Measurements from ENCODE around the gene ADAMTS6. TPM values are rescaled to one million over a fixed set of nuclear protein-coding genes. Genes with fewer than 3 reads are reported as not detected.
"Not testable (repeated sequence)": the region's sequence is repeated elsewhere in the genome, so short reads cannot be mapped to it uniquely, and the experiment has no call there.

ADAMTS6 gene
- total RNA-seq, 4 donors from 2014 or later = 0.80 to 13.2 (median 2.2) TPM

DNA sequence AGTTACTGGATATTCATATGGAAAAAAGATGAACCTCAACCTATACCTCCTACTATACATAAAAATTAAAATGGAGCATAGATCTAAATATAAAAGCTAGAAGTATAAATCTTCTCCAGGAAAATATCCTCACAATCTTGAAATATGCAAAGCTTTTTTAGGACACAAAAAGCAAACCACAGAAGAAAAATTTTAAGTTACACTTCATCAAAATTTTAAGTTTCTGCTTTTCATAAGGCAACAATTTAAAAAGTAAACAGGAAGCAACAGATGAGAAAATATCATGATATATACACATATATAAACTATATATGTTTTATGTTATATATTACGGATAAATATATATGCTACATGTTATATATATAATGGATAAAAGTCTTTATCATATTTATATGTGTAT is 157.5 kb downstream of the ADAMTS6 start:
- no peak for DNase-seq
- no peak for TF ChIP-seq POLR2A (IDR thresholded peaks at IDR 0.05)
- TF ChIP-seq, protein P1, sequence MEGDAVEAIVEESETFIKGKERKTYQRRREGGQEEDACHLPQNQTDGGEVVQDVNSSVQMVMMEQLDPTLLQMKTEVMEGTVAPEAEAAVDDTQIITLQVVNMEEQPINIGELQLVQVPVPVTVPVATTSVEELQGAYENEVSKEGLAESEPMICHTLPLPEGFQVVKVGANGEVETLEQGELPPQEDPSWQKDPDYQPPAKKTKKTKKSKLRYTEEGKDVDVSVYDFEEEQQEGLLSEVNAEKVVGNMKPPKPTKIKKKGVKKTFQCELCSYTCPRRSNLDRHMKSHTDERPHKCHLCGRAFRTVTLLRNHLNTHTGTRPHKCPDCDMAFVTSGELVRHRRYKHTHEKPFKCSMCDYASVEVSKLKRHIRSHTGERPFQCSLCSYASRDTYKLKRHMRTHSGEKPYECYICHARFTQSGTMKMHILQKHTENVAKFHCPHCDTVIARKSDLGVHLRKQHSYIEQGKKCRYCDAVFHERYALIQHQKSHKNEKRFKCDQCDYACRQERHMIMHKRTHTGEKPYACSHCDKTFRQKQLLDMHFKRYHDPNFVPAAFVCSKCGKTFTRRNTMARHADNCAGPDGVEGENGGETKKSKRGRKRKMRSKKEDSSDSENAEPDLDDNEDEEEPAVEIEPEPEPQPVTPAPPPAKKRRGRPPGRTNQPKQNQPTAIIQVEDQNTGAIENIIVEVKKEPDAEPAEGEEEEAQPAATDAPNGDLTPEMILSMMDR (IDR thresholded peaks at IDR 0.05) = no peak
- Histone ChIP-seq H3K27me3 (no peaks in the 10 kb centered on the region), H3K4me3 (no peak overlapping the region), H3K4me1 (no peaks in the 10 kb centered on the region), H3K36me3 (no peaks in the 10 kb centered on the region), H3K27ac (no peak overlapping the region), H3K9me3 (no peaks in the 10 kb centered on the region)

DNA sequence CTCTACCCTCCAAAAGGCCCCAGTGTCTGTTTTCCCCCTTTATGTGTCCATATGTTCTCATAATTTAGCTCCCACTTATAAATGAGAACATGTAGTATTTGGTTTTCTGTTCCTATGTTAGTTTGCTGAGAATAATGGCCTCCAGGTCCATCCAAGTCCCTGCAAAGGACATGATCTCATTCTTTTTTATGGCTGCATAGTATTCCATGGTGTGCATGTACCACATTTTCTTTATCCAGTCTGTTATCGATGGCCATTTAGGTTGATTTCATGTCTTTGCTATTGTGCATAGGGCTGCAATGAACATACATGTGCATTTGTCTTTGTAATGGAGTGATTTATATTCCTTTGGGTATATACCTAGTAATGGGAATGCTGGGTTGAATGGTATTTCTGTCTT is 161.0 kb downstream of the ADAMTS6 start:
- not testable (repeated sequence) for H3K36me3 ChIP-seq

DNA sequence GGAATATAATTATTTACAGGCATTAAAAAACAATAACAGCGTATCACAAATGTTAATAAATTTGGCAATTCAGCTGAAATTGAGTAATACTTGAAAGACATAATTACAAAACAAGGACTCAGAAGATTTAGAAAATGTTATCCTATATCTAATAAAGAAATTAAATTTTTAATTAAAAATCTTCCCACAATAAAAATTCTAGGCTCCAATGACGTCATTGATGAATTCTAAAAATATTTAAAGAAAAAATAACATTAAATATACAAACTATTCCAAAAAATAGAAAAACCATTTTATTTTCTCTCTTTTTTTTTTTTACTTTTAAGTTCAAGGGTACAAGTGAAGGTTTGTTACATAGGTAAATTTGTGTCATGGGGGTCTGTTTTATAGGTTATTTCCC is 161.5 kb downstream of the ADAMTS6 start:
- Histone ChIP-seq H3K4me3 (no peak overlapping the region), H3K4me1 (no peaks in the 10 kb centered on the region), H3K9me3 (no peaks in the 10 kb centered on the region), H3K36me3 (no peaks in the 10 kb centered on the region), H3K27me3 (no peaks in the 10 kb centered on the region), H3K27ac (no peak overlapping the region)
- no peak for DNase-seq
- TF ChIP-seq, protein P1 (IDR thresholded peaks at IDR 0.05) = no peak
- no peak for TF ChIP-seq POLR2A (IDR thresholded peaks at IDR 0.05)

More for the DNA sequence above, 161.0 kb downstream of the ADAMTS6 start:
- not testable (repeated sequence) for DNase-seq, H3K9me3 ChIP-seq, H3K4me3 ChIP-seq, H3K4me1 ChIP-seq, H3K27ac ChIP-seq, H3K27me3 ChIP-seq

DNA sequence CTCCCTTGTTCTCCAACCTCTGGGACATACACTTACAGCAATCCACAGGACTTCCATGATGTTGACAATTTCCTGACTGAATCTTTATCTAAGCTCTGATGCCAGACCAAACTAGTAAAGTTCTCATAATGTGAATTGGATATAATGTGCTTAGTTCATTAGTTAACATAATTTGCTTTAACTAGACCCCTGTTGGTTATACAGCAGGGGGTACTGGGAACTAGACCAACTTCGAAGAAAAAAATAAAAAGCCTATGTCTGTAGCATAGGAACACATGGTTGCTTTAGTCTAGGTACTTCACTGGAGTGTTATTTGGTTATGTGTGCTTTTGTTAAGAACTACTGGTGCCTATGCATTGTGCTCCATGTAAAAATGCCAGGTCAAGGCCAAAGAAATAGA is 173.8 kb downstream of the ADAMTS6 start:
- Histone ChIP-seq H3K4me1 (no peaks in the 10 kb centered on the region), H3K9me3 (no peaks in the 10 kb centered on the region), H3K4me3 (no peak overlapping the region), H3K27me3 (no peaks in the 10 kb centered on the region), H3K36me3 (no peaks in the 10 kb centered on the region), H3K27ac (no peak overlapping the region)
- no peak for TF ChIP-seq POLR2A (IDR thresholded peaks at IDR 0.05)
- TF ChIP-seq, protein P1 (IDR thresholded peaks at IDR 0.05) = no peak
- DNase-seq = no peak

DNA sequence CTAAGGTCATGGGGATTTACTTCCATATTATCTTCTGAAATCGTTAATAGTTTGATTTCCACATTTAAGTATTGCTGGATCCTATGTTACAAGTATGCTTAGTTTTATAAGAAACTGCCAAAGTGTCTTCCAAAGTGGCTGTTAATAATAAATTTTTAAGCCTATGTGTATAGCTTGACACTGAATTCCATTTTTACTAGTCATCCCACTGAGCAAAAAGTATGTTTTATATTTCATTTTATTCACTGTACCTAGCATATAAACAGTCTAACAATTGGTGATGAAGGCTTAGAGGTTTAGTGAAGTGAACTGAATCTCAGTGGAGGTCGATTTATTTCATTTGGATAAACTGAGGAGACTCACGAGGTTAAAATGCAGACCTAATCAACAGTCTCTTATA is 174.6 kb downstream of the ADAMTS6 start:
- H3K4me3 ChIP-seq = no peak overlapping the region
- H3K36me3 ChIP-seq = no peaks in the 10 kb centered on the region
- no peaks in the 10 kb centered on the region for H3K9me3 ChIP-seq
- H3K27me3 ChIP-seq = no peaks in the 10 kb centered on the region
- no peaks in the 10 kb centered on the region for H3K4me1 ChIP-seq
- DNase-seq = no peak
- TF ChIP-seq, protein P1 (IDR thresholded peaks at IDR 0.05) = no peak
- no peak for TF ChIP-seq POLR2A (IDR thresholded peaks at IDR 0.05)
- H3K27ac ChIP-seq = no peak overlapping the region

DNA sequence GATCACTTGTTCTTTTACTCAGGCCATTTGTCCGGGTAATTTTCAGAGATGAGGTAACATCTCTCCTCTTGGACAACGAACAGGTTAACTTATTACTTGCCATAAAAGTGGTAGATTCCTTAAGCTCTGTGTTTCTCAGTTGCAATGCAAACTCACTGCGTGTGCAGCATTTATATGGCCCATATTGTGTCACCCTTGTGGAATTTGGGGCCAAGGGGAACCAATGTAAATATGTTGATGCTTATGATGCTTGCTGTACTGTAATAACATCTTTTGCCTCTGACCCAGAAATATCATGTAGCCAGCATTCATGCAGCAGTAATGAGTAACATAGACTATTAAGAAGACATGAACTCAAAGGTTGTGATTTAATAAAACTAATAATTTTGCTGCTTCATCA is 175.8 kb downstream of the ADAMTS6 start:
- H3K36me3 ChIP-seq = no peaks in the 10 kb centered on the region
- TF ChIP-seq, protein P1 (IDR thresholded peaks at IDR 0.05) = no peak
- no peak for TF ChIP-seq POLR2A (IDR thresholded peaks at IDR 0.05)
- no peaks in the 10 kb centered on the region for H3K9me3 ChIP-seq
- H3K4me3 ChIP-seq = no peak overlapping the region
- H3K4me1 ChIP-seq = no peaks in the 10 kb centered on the region
- no peaks in the 10 kb centered on the region for H3K27me3 ChIP-seq
- no peak for DNase-seq
- no peak overlapping the region for H3K27ac ChIP-seq

Measured in Peyer's patch (tissue), 4 donors.